HEK293 (cell line): ENCODE data around the gene ZC3H7B.

Source experiments
- BCL6B ChIP-seq: fragments of 450-650 bp; formaldehyde crosslinking; IDR thresholded peaks from 2 replicates; pipeline ENCODE4 v1.5.1; 2017; ENCODE audit warnings: missing biosample characterization, missing genetic modification characterization
- CTCF ChIP-seq: fragments of 450-650 bp; formaldehyde crosslinking; IDR thresholded peaks from 2 replicates; pipeline ENCODE4 v1.5.1; 2016; ENCODE audit warnings: missing biosample characterization, missing genetic modification characterization
- REST ChIP-seq: fragments of 450-650 bp; formaldehyde crosslinking; IDR thresholded peaks from 2 replicates; pipeline ENCODE4 v1.5.1; 2016; ENCODE audit warnings: missing biosample characterization, missing genetic modification characterization
- ZBTB1 ChIP-seq: fragments of 450-650 bp; formaldehyde crosslinking; IDR thresholded peaks from 2 replicates; pipeline ENCODE4 v1.5.1; 2016; ENCODE audit warnings: missing biosample characterization, missing genetic modification characterization
- ZNF121 ChIP-seq: fragments of 450-650 bp; formaldehyde crosslinking; IDR thresholded peaks from 2 replicates; pipeline ENCODE4 v1.5.1; 2016; ENCODE audit warnings: missing biosample characterization, missing genetic modification characterization
- ZNF138 ChIP-seq: fragments of 450-650 bp; formaldehyde crosslinking; IDR thresholded peaks from 2 replicates; pipeline ENCODE4 v1.5.1; 2016; ENCODE audit warnings: missing biosample characterization, missing genetic modification characterization, borderline replicate concordance
- ZNF16 ChIP-seq: fragments of 450-650 bp; formaldehyde crosslinking; IDR thresholded peaks from 2 replicates; pipeline ENCODE4 v1.5.1; 2016; ENCODE audit warnings: low read depth, missing biosample characterization, missing genetic modification characterization
- ZNF354C ChIP-seq: fragments of 450-650 bp; formaldehyde crosslinking; IDR thresholded peaks from 2 replicates; pipeline ENCODE4 v1.5.1; 2016; ENCODE audit warnings: missing biosample characterization, missing genetic modification characterization, low read depth, borderline replicate concordance
- ZNF549 ChIP-seq: fragments of 450-650 bp; IDR thresholded peaks from 2 replicates; pipeline ENCODE4 v1.5.1; 2018; ENCODE audit warnings: missing biosample characterization, missing genetic modification characterization, mild to moderate bottlenecking, inconsistent platforms, moderate library complexity

GRCh38 chr22:41350087-41350486, 48.8 kb downstream of the ZC3H7B start:
- TF ChIP-seq CTCF (no peak), ZNF354C (no peak), ZNF549 (tag by site-specific recombination) (no peak), ZNF121 (tag by site-specific recombination) (no peak), ZNF138 (tag by site-specific recombination) (no peak), ZNF16 (tag by site-specific recombination) (no peak), BCL6B (no peak), REST (no peak), ZBTB1 (no peak)
